IMR-90 (cell line): Measurements from ENCODE around the gene SLC35F1. TPM values are rescaled to one million over a fixed set of nuclear protein-coding genes. Genes with fewer than 3 reads are reported as not detected.

Source experiments
- ATAC-seq: fragments of 200-7000 bp; cut with Tn5 transposase; 2 replicates; pipeline ENCODE4 v1.9.1; 2020; ENCODE audit warnings: low read depth, mild to moderate bottlenecking, moderate library complexity
- BruUV-seq: library from RNA; stranded (reverse); fragments of 400-500 nt; replicated peaks from 2 replicates; lab custom pipeline; 2021; lab: Mats Ljungman, UMichigan
- CTCF ChIA-PET: fragments of 300-600 bp; formaldehyde crosslinking; extraction: SDS; loops from one replicate; lab custom pipeline; 2021; ENCODE audit warnings: antibody characterized with exemption; lab: Yijun Ruan, JAX
- POLR2A ChIA-PET: fragments of 300-600 bp; sonication (Branson Sonifier 250); formaldehyde crosslinking; loops from one replicate; lab custom pipeline; 2022; ENCODE audit warnings: antibody characterized with exemption; ENCODE audit not compliant: unreplicated experiment; lab: Charles Lee
- DNase-seq: peaks from one replicate; pipeline ENCODE4 v3.0.0; 2013
- H2AFZ ChIP-seq: replicated peaks from 2 replicates; pipeline ENCODE3; 2013; ENCODE audit warnings: low read length, mild to moderate bottlenecking; ENCODE audit not compliant: poor library complexity
- H2AK5ac ChIP-seq: 2 replicates; pipeline ENCODE4 v1.6.1; 2013; ENCODE audit warnings: low read depth, low read length, inconsistent platforms
- H2AK9ac ChIP-seq: replicated peaks from 2 replicates; pipeline ENCODE3; 2013; ENCODE audit warnings: mild to moderate bottlenecking, low read depth, low read length, moderate library complexity; ENCODE audit not compliant: poor library complexity
- H2BK120ac ChIP-seq: 2 replicates; pipeline ENCODE4 v1.6.1; 2013; ENCODE audit warnings: low read depth, low read length, inconsistent platforms
- H2BK15ac ChIP-seq: 3 replicates; pipeline ENCODE4 v1.6.1; 2013; ENCODE audit warnings: low read depth, low read length, inconsistent platforms
- H2BK20ac ChIP-seq: 2 replicates; pipeline ENCODE4 v1.6.1; 2013; ENCODE audit warnings: low read depth, mild to moderate bottlenecking, inconsistent platforms, low read length, moderate library complexity
- H2BK5ac ChIP-seq: 2 replicates; pipeline ENCODE4 v1.6.1; 2013; ENCODE audit warnings: mild to moderate bottlenecking, low read depth, low read length, inconsistent platforms; ENCODE audit not compliant: poor library complexity, severe bottlenecking
- H3K14ac ChIP-seq: replicated peaks from 2 replicates; pipeline ENCODE4 v1.6.1; 2013; ENCODE audit warnings: low read depth, low read length, inconsistent platforms
- H3K18ac ChIP-seq: 2 replicates; pipeline ENCODE4 v1.6.1; 2013; ENCODE audit warnings: low read depth, low read length, control low read depth
- H3K23ac ChIP-seq: 2 replicates; pipeline ENCODE4 v1.6.1; 2013; ENCODE audit warnings: low read depth, low read length, inconsistent platforms
- H3K27ac ChIP-seq: 2 replicates; pipeline ENCODE4 v1.5.1; 2013; ENCODE audit warnings: mild to moderate bottlenecking, control low read depth, low read length; ENCODE audit not compliant: insufficient read depth
- H3K27me3 ChIP-seq: 2 replicates; pipeline ENCODE4 v1.6.1; 2013; ENCODE audit warnings: low read length; ENCODE audit not compliant: control insufficient read depth, insufficient read depth
- H3K36me3 ChIP-seq: 2 replicates; pipeline ENCODE4 v1.6.1; 2013; ENCODE audit warnings: low read length, mixed read lengths; ENCODE audit not compliant: control insufficient read depth, insufficient read depth
- H3K4ac ChIP-seq: 2 replicates; pipeline ENCODE4 v1.6.1; 2013; ENCODE audit warnings: low read depth, low read length, inconsistent platforms
- H3K4me1 ChIP-seq: 2 replicates; pipeline ENCODE4 v1.6.1; 2013; ENCODE audit warnings: low read length, mixed read lengths; ENCODE audit not compliant: control insufficient read depth, insufficient read depth
- H3K4me2 ChIP-seq: 2 replicates; pipeline ENCODE4 v1.6.1; 2013; ENCODE audit warnings: low read depth, mild to moderate bottlenecking, control low read depth, low read length, moderate library complexity
- H3K4me3 ChIP-seq: 2 replicates; pipeline ENCODE4 v1.5.1; 2013; ENCODE audit warnings: low read depth, mild to moderate bottlenecking, control low read depth, low read length, moderate library complexity; ENCODE audit not compliant: insufficient read depth
- H3K56ac ChIP-seq: 2 replicates; pipeline ENCODE4 v1.6.1; 2013; ENCODE audit warnings: low read length, inconsistent platforms; ENCODE audit not compliant: insufficient read depth; ENCODE audit errors: extremely low read depth
- H3K79me1 ChIP-seq, 2 experiments: 2 replicates each; pipeline ENCODE4 v1.6.1; 2013; ENCODE audit warnings: low read length in 2 of 2, inconsistent platforms in 1 of 2, low read depth in 1 of 2
- H3K9ac ChIP-seq: 2 replicates; pipeline ENCODE4 v1.6.1; 2013; ENCODE audit warnings: low read depth, low read length, control low read depth
- H3K9me1 ChIP-seq: 2 replicates; pipeline ENCODE4 v1.6.1; 2013; ENCODE audit warnings: low read length, inconsistent platforms; ENCODE audit not compliant: insufficient read depth
- H3K9me3 ChIP-seq: 2 replicates; pipeline ENCODE4 v1.6.1; 2013; ENCODE audit warnings: low read length; ENCODE audit not compliant: control insufficient read depth, insufficient read depth
- H4K20me1 ChIP-seq: 2 replicates; pipeline ENCODE4 v1.6.1; 2013; ENCODE audit warnings: low read length, inconsistent platforms; ENCODE audit not compliant: insufficient read depth
- H4K5ac ChIP-seq: 2 replicates; pipeline ENCODE4 v1.6.1; 2013; ENCODE audit warnings: mild to moderate bottlenecking, low read depth, low read length, control low read depth
- H4K8ac ChIP-seq, 2 experiments: 2 replicates each; pipeline ENCODE4 v1.6.1; 2013; ENCODE audit warnings: low read depth in 2 of 2, low read length in 2 of 2, control low read depth in 1 of 2, inconsistent platforms in 1 of 2
- H4K91ac ChIP-seq: 2 replicates; pipeline ENCODE4 v1.6.1; 2013; ENCODE audit warnings: low read depth, low read length, inconsistent platforms; ENCODE audit not compliant: insufficient read depth
- MAZ ChIP-seq: IDR thresholded peaks from 2 replicates; pipeline ENCODE4 v1.6.1; 2012; ENCODE audit warnings: low read depth, mild to moderate bottlenecking, low read length, improper control_type of control experiment, moderate library complexity, borderline replicate concordance
- WGBS, 2 experiments: methylation state at CpG; one replicate each; pipeline versions ENCODE4 v1.1.5 to v1.1.7; 2013; ENCODE audit warnings: missing lambda C conversion rate in 2 of 2; ENCODE audit not compliant: insufficient read length in 1 of 2; ENCODE audit errors: extremely low coverage in 2 of 2; 5-methylcytosine and 5-hydroxymethylcytosine counted together
- dilution Hi-C: fragments of 300-500 bp; cut with HindIII; formaldehyde crosslinking; loops from one replicate; pipeline ENCODE4 v1.14.3; 2018; ENCODE audit warnings: low sequenced_read_pairs; ENCODE audit not compliant: unreplicated experiment
- in situ Hi-C: fragments of 300-500 bp; cut with MboI; formaldehyde crosslinking; loops from 3 replicates; pipeline ENCODE4 v1.14.3; 2019; ENCODE audit warnings: low sequenced_read_pairs, inconsistent platforms, mixed read lengths
- intact Hi-C: fragments of 100-400 bp; cut with micrococcal nuclease; formaldehyde crosslinking; loops from 2 replicates; pipeline ENCODE4 v1.10.0; 2022
- polyA plus RNA-seq, 3 experiments: library from polyadenylated mRNA; depleted of rRNA; stranded (reverse); fragments of >200 nt; gene quantifications; 2 replicates each; pipeline ENCODE4 v1.2.3, GENCODE V29; 2012; ENCODE audit warnings: low replicate concordance in 1 of 3
- total RNA-seq: library from RNA; depleted of rRNA; stranded (reverse); fragments of >200 nt; gene quantifications from 2 replicates; pipeline ENCODE4 v1.2.3, GENCODE V29; 2012

Gene SLC35F1
- total and polyA plus RNA-seq, 2 of the 4 experiments (the other 2 are of a cell fraction), result not detected

DNA sequence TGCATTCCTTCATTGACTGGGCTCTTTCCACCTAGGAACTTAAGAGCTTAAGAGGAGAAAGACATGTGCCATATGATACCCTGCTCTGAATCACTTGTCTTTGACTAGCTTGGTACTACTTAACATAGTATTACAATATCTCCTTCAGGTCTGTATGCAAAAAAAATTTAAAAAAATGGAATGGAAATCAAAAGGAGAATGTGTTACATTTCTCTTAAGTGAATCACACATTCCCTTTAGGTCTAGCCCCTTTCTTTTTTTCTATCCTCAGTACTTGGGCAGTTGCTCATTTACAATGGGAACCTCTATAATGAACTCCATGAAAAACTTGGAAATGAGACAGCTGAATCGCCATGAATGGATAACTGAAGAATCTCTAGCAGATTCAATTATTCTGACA is 53.8 kb downstream of the SLC35F1 start:
- Histone ChIP-seq H3K4me2 (no peak overlapping the region), H2BK5ac (no peak overlapping the region), H3K56ac (no peak overlapping the region), H4K91ac (no peak overlapping the region), H2BK120ac (no peak overlapping the region), H3K27ac (no peak overlapping the region), H3K9me1 (no peaks in the 10 kb centered on the region), H3K36me3 (no peaks in the 10 kb centered on the region), H4K5ac (no peak overlapping the region), H2AK9ac (no peak overlapping the region), H3K23ac (no peak overlapping the region), H3K79me1 (no peaks in the 10 kb centered on the region), H3K4ac (no peak overlapping the region), H3K14ac (no peak overlapping the region), H3K4me3 (no peak overlapping the region), H4K20me1 (no peaks in the 10 kb centered on the region), H4K8ac (no peak overlapping the region), H3K9ac (no peak overlapping the region), H3K9me3 (no peaks in the 10 kb centered on the region), H2BK20ac (no peak overlapping the region), H2BK15ac (no peak overlapping the region), H2AFZ (no peak overlapping the region), H2AK5ac (no peak overlapping the region), H3K4me1 (no peaks in the 10 kb centered on the region), H3K18ac (no peak overlapping the region), H3K27me3 (no peaks in the 10 kb centered on the region)
- ChIA-PET POLR2A (no interaction called here), CTCF (interaction anchor here (1.3 kb wide), 1 partner anchor 15 kb away, joined by 4 read pairs; no protein-coding TSS in a partner anchor)
- dilution Hi-C loops (no loop called here), in situ Hi-C loops (no loop called here), intact Hi-C loops (no loop called here)
- BruUV-seq, result no TSS peak
- WGBS, 2 experiments, result 33% methylated on average over 1 of the region's 1 CpG; no CpG with 5 or more reads in 1 of the 2 experiments
- ATAC-seq, result no peak
- DNase-seq, result no peak
- no peak for TF ChIP-seq MAZ
